Measurements from ENCODE around the gene SLC10A3.

Gene SLC10A3

DNA sequence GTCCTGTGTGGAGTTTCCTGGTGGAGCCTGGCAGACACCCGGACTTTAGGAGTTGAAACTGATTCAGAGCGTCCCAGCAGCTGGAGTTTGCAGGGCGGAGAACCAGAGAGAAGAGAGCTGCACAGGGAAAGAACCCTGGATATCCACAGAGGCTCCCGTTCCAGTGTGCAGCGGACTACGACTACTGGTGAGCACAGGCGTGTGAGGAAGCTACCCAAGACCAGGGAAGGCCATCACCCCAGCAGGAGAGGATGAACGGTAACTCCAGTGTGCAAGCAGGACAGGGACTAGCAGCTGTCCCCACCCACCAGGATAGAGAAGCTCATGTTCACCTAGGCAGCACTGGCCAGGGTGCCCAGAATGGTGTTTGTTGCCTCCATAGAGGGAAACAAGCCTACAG lies 13.6 kb downstream of the SLC10A3 start:
- H3K4me3 ChIP-seq (replicated peaks; ENCODE audit: low read depth, low read length), result no peak overlapping the region
- DNase-seq (ENCODE audit: extremely low read depth, low read depth), result no peak
- TF ChIP-seq, protein P1, sequence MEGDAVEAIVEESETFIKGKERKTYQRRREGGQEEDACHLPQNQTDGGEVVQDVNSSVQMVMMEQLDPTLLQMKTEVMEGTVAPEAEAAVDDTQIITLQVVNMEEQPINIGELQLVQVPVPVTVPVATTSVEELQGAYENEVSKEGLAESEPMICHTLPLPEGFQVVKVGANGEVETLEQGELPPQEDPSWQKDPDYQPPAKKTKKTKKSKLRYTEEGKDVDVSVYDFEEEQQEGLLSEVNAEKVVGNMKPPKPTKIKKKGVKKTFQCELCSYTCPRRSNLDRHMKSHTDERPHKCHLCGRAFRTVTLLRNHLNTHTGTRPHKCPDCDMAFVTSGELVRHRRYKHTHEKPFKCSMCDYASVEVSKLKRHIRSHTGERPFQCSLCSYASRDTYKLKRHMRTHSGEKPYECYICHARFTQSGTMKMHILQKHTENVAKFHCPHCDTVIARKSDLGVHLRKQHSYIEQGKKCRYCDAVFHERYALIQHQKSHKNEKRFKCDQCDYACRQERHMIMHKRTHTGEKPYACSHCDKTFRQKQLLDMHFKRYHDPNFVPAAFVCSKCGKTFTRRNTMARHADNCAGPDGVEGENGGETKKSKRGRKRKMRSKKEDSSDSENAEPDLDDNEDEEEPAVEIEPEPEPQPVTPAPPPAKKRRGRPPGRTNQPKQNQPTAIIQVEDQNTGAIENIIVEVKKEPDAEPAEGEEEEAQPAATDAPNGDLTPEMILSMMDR (IDR thresholded peaks at IDR 0.05; ENCODE audit: low read depth, low read length, missing control alignments), result no peak

DNA sequence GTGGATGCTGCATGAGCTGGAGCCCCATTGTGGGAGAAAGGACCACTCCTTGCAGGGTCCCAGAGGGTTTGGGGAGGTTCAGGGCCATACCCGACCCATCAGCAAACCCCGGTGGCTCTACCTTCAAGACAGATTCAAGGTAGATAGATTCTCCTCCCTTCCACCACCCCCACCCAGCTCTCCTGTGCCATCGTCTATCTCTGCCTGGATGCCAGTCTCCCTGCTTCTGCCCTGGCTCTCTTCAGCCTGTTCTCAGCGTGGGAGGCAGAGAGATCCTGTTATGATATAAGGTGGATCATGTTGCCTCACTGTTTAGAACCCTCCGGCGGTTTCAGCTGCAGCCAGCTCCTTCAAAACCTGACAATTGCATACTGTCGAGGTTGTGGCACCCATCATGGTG lies 16.7 kb downstream of the SLC10A3 start:
- TF ChIP-seq, protein P1 (IDR thresholded peaks at IDR 0.05; ENCODE audit: low read depth, low read length, missing control alignments), result no peak
- no peak overlapping the region for H3K4me3 ChIP-seq (replicated peaks; ENCODE audit: low read depth, low read length)

DNA sequence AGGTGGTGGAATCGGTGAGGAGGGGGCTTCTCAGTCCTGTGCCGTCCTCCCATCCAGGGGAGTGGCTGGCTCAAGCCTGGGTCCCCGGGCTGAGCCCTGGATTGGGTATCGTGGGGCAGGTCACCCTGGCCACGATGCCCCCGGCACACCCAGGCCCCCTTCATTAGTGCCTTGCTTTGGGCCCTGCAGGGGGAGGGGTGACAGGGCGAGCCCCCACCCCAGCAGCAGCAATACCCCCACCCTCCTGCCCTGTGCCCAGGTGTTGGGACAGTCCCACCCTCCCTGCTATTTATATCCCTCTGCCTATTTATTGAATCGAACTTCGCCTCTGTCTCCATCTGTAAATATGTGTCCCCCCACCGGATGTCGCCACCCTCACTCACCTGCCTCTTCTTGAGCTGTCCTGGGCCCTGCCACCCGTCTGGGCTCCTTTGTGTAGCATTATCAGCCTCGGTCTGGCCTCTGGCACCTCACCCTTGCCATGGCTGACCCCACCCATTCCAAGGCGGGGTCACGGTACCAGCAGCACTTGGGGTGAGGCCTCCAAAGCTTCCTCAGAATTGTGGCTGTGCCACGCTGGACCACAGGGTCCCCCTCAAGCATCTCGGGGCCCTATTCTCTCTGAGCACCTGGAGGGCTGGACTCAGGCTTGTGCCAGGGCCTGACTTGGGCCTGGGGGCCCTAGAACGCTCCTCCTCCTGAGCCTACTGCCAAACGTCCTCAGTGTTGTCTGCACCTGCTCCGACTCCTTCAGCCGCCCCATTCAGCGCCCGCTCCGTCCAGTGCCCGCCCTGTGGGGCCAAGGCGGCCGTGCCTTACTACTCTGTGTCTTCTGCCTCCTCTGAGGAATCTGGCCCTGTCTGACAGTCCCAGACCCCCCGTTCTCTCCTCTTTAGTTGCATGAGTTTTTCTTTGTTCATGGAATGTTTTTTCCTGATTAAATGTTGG lies 17.5 kb downstream of the SLC10A3 start:
- no peak overlapping the region for H3K4me3 ChIP-seq (replicated peaks; ENCODE audit: low read depth, low read length)
- no peak for DNase-seq (ENCODE audit: extremely low read depth, low read depth)

More for the DNA sequence above, 16.7 kb downstream of the SLC10A3 start:
- no peak for DNase-seq (ENCODE audit: extremely low read depth, low read depth)

DNA sequence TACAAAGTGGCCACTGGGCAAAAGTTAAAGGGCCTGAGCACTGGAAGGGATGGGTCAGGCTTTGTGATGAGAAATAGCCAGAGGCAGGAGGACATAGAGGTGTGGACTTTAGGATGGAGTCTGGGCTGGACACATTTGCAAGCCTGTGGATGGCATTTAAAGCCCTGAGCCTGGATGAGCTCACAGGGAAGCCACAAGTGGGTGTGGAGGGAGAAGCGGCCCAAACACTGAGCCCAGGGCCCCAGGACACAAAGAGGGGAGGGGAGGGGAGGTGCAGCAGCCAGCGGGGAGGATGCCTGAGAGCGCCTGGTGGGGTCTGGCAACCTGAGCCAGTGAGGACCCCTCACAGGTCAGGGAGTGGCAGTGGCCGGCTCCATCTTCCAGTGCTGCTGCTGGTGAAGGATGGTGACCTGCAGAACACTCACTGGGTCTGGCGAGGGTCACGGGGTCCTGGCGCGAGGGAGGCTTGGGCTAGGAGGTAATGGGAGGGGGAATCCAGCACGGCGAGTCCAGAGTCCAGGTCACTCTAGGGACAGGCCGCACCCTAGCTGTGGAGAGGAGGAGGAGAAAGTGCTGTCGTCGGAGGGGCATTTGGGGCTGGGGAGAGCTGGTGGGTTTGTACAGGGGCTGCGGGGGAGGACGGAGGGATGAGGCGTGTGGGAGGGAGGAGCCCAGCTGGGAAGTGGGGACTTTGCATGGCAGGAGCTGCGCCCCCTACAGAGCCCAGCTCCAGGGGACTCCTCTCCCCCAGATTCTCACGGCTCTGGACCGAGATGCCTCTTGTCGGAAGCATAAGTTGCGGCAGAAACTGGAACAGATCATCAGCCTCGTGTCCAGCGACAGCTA lies 18.4 kb downstream of the SLC10A3 start:
- TF ChIP-seq, protein P1 (IDR thresholded peaks at IDR 0.05; ENCODE audit: low read depth, low read length, missing control alignments), result no peak
- no peak overlapping the region for H3K4me3 ChIP-seq (replicated peaks; ENCODE audit: low read depth, low read length)
- DNase-seq (ENCODE audit: extremely low read depth, low read depth), result no peak

More for the DNA sequence above, 17.5 kb downstream of the SLC10A3 start:
- TF ChIP-seq, protein P1 (IDR thresholded peaks at IDR 0.05; ENCODE audit: low read depth, low read length, missing control alignments), result no peak

DNA sequence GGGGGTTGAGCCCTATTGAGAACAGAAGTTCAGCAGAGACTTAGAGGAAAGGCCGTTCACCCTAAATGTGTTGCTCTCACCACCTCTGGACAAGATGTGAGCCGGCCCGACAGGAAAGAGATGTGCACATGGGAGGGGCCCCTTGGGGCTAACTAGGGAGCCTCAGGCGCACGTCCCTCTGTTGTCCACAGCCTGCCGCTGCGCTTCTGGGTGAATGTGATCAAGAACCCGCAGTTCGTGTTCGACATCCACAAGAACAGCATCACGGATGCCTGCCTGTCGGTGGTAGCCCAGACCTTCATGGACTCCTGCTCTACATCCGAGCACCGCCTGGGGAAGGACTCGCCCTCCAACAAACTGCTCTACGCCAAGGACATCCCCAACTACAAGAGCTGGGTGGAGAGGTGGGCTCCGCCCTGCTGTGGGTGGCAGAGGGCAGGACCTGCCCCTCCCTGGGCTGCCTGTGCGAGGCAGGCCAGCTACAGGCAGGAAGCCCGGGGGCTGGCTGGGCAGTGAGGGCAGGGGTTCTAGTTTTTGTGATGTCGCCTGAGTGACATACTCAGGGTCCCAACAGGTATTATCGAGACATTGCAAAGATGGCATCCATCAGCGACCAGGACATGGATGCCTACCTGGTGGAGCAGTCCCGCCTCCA lies 19.4 kb downstream of the SLC10A3 start:
- no peak for DNase-seq (ENCODE audit: extremely low read depth, low read depth)
- TF ChIP-seq, protein P1 (IDR thresholded peaks at IDR 0.05; ENCODE audit: low read depth, low read length, missing control alignments), result no peak
- no peak overlapping the region for H3K4me3 ChIP-seq (replicated peaks; ENCODE audit: low read depth, low read length)

DNA sequence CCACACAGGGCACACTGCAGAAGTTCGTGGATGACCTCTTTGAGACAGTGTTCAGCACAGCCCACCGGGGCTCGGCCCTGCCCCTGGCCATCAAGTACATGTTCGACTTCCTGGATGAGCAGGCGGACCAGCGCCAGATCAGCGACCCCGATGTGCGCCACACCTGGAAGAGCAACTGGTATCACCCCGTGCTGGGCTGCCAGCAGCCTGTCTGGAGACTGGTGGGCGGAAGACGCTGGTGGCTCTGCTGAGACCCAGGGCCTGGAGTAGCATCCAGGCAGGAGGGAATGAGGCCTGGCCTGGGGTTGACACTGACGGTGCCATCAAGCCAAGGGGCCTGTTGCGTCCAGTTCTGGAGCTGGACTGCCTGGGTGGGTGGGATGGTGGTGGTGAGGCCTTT lies 20.0 kb downstream of the SLC10A3 start:
- H3K4me3 ChIP-seq (replicated peaks; ENCODE audit: low read depth, low read length), result no peak overlapping the region
- DNase-seq (ENCODE audit: extremely low read depth, low read depth), result no peak
- TF ChIP-seq, protein P1 (IDR thresholded peaks at IDR 0.05; ENCODE audit: low read depth, low read length, missing control alignments), result no peak
